Ovary (tissue), 3 donors: ENCODE data around the gene RXFP4.

Source experiments
- EP300 ChIP-seq: sonication (generic); formaldehyde crosslinking; IDR thresholded peaks from one replicate; pipeline ENCODE4 v1.6.1; 2017; ENCODE audit warnings: antibody characterized with exemption
- TF ChIP-seq, protein P1 (sequence below), 3 donors: fragments of 450-650 bp in 2 of 3; fragments of 200-600 bp in 1 of 3; IDR thresholded peaks; one replicate each; pipeline versions ENCODE4 v1.5.1 to v1.8.0; 2016 to 2022; ENCODE audit warnings: antibody characterized with exemption in 3 of 3, mild to moderate bottlenecking in 1 of 3
- donor health status: DM: no; HTN: no; CAD: no.

DNA sequence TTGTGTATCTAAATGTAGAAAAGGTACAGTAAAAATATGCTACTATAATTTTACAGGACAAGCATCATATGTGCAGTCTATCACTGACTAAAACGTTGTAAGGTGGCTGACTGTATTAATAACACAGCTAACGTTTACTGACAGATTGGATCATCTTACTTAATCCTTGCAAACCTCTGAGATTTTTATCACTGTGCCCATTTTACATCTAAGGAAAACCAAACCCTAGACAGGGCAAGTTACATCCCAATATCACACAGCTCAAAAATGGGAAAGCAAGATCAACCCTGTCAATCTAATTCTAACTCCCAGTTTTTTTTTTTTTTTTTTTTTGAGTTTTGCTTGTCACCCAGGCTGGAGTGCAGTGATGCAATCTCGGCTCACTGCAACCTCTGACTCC, 22.8 kb upstream of the RXFP4 start:
- TF ChIP-seq, protein P1, sequence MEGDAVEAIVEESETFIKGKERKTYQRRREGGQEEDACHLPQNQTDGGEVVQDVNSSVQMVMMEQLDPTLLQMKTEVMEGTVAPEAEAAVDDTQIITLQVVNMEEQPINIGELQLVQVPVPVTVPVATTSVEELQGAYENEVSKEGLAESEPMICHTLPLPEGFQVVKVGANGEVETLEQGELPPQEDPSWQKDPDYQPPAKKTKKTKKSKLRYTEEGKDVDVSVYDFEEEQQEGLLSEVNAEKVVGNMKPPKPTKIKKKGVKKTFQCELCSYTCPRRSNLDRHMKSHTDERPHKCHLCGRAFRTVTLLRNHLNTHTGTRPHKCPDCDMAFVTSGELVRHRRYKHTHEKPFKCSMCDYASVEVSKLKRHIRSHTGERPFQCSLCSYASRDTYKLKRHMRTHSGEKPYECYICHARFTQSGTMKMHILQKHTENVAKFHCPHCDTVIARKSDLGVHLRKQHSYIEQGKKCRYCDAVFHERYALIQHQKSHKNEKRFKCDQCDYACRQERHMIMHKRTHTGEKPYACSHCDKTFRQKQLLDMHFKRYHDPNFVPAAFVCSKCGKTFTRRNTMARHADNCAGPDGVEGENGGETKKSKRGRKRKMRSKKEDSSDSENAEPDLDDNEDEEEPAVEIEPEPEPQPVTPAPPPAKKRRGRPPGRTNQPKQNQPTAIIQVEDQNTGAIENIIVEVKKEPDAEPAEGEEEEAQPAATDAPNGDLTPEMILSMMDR (IDR thresholded peaks at IDR 0.05) = no peak
- TF ChIP-seq EP300 = no peak
